IPS DF 4.7 (cell line): Measurements from ENCODE around the gene KHK.

Source experiments
- DNase-seq: peaks from one replicate; pipeline ENCODE4 v3.0.0-alpha.2; 2013; ENCODE audit warnings: low spot score; ENCODE audit errors: extremely low read depth

KHK gene

GRCh38 chr2:27126252-27126710 is 39.7 kb downstream of the KHK start:
- no peak for DNase-seq

GRCh38 chr2:27127883-27128667 is 41.5 kb downstream of the KHK start:
- no peak for DNase-seq

GRCh38 chr2:27128668-27129571 is 42.3 kb downstream of the KHK start:
- DNase-seq: no peak

- DNase-seq: no peak
Measured at GRCh38 chr2:27130396-27130795, 43.8 kb downstream of the KHK start.

GRCh38 chr2:27131429-27131828 is 44.9 kb downstream of the KHK start:
- DNase-seq: no peak

GRCh38 chr2:27133195-27133875 is 46.8 kb downstream of the KHK start:
- DNase-seq: no peak

GRCh38 chr2:27133905-27134780 is 47.6 kb downstream of the KHK start, which contains the start of gene PREB:
TSS of gene PREB (minus strand) at chr2:27134636. CDS start at chr2:27134421, 215 bp downstream.
- DNase-seq: peak; percentile 79

GRCh38 chr2:27134781-27135477 is 48.4 kb downstream of the KHK start:
- no peak for DNase-seq

- no peak for DNase-seq
Measured at GRCh38 chr2:27135478-27135955, 48.9 kb downstream of the KHK start.

- DNase-seq: no peak
Measured at GRCh38 chr2:27136751-27137150, 50.2 kb downstream of the KHK start.

- DNase-seq: no peak
Measured at GRCh38 chr2:27137322-27137935, 50.9 kb downstream of the KHK start.

GRCh38 chr2:27138111-27138510 is 51.5 kb downstream of the KHK start:
- no peak for DNase-seq

GRCh38 chr2:27139310-27139709 is 52.7 kb downstream of the KHK start, which contains the start of gene PRR30:
TSS of gene PRR30 (minus strand) at chr2:27139410. CDS start at chr2:27138329, 1,081 bp downstream.
- DNase-seq: no peak

GRCh38 chr2:27143285-27143684 is 56.7 kb downstream of the KHK start:
- DNase-seq: no peak

- DNase-seq: no peak
Measured at GRCh38 chr2:27145682-27146081, 59.1 kb downstream of the KHK start.

GRCh38 chr2:27147935-27148334 is 61.4 kb downstream of the KHK start:
- no peak for DNase-seq

GRCh38 chr2:27148801-27149439 is 62.3 kb downstream of the KHK start, which contains the start of gene TCF23:
TSS of gene TCF23 (plus strand) at chr2:27149004. CDS start at chr2:27149134, 130 bp downstream.
- DNase-seq: no peak

- DNase-seq: no peak
Measured at GRCh38 chr2:27149570-27150405, 63.2 kb downstream of the KHK start.
